ENCODE data around the gene SPG11. TPM values are rescaled to one million over a fixed set of nuclear protein-coding genes. Genes with fewer than 3 reads are reported as not detected.

Gene SPG11
- total and polyA plus RNA-seq, 2 experiments from 2014 or later: 15.7 to 65.1 TPM

- H3K4me3 ChIP-seq: no peak overlapping the region
- no peaks in the 10 kb centered on the region for H3K27me3 ChIP-seq
- H3K27ac ChIP-seq: no peak overlapping the region
- TF ChIP-seq CTCF (IDR thresholded peaks at IDR 0.05; ENCODE audit: low read depth, low read length): no peak
- no peaks in the 10 kb centered on the region for H3K4me1 ChIP-seq (ENCODE audit: low read depth)
- peaks cover 42% of the 10 kb centered on the region for H3K36me3 ChIP-seq
- H3K9me3 ChIP-seq (ENCODE audit: low read depth): no peaks in the 10 kb centered on the region
- DNase-seq (ENCODE audit: low read depth in 1 of 2, low spot score in 1 of 2): no peak
Observed at GRCh38 chr15:44516436-44516835, 147.0 kb downstream of the SPG11 start.

Other genes with a start within 250 kb of the SPG11 start
- 46.6 and 79.8 TPM in 2 replicates for gene CTDSPL2, start 236.0 kb downstream of the SPG11 start, total RNA-seq
- 23.4 and 37.5 TPM in 2 replicates for gene CTDSPL2, start 236.0 kb downstream of the SPG11 start, polyA plus RNA-seq
- gene EIF3J, start 126.5 kb downstream of the SPG11 start, total RNA-seq: 23.4 and 55.7 TPM in 2 replicates
- gene EIF3J, start 126.5 kb downstream of the SPG11 start, polyA plus RNA-seq: 29.7 and 31.6 TPM in 2 replicates
- gene PATL2, start 47.7 kb upstream of the SPG11 start, total RNA-seq: 0.33 TPM in 1 of 2 replicates, not detected in the other
- 0.49 TPM in 1 of 2 replicates, not detected in the other for gene PATL2, start 47.7 kb upstream of the SPG11 start, polyA plus RNA-seq
- gene B2M, start 47.9 kb upstream of the SPG11 start, total RNA-seq: 170 and 414 TPM in 2 replicates
- 597 and 759 TPM in 2 replicates for gene B2M, start 47.9 kb upstream of the SPG11 start, polyA plus RNA-seq
- gene TRIM69, start 72.9 kb upstream of the SPG11 start, total RNA-seq: 35.3 and 37.1 TPM in 2 replicates
- gene TRIM69, start 72.9 kb upstream of the SPG11 start, polyA plus RNA-seq: 20.3 and 31.2 TPM in 2 replicates

All from cardiac muscle cell (in vitro differentiated cells and primary cell).